Activated naive CD4-positive, alpha-beta T cell treated with anti-CD3 and anti-CD28 coated beads, Interleukin-2, amount 50 U/mL, for 24 hours (primary cell): Measurements from ENCODE around the gene BOC.

ENCODE experiments used
- H3K27ac Mint-ChIP-seq: one replicate; pipeline ENCODE4 v1.8.0; 2021; ENCODE audit warnings: mild to moderate bottlenecking, mixed read lengths
- H3K27me3 Mint-ChIP-seq: one replicate; pipeline ENCODE4 v1.8.0; 2021; ENCODE audit warnings: mixed read lengths
- H3K36me3 Mint-ChIP-seq: one replicate; pipeline ENCODE4 v1.8.0; 2021; ENCODE audit warnings: mixed read lengths
- H3K4me1 Mint-ChIP-seq: one replicate; pipeline ENCODE4 v1.8.0; 2021; ENCODE audit warnings: mixed read lengths
- H3K4me3 Mint-ChIP-seq: one replicate; pipeline ENCODE4 v1.8.0; 2021; ENCODE audit warnings: mild to moderate bottlenecking, mixed read lengths
- H3K9me3 Mint-ChIP-seq: one replicate; pipeline ENCODE4 v1.8.0; 2021; ENCODE audit warnings: mixed read lengths

Gene BOC

GRCh38 chr3:113264283-113265131, 53.1 kb downstream of the BOC start:
- no peaks in the 10 kb centered on the region for H3K4me1 Mint-ChIP-seq
- H3K27ac Mint-ChIP-seq = no peak overlapping the region
- H3K9me3 Mint-ChIP-seq = no peaks in the 10 kb centered on the region
- no peaks in the 10 kb centered on the region for H3K27me3 Mint-ChIP-seq
- H3K4me3 Mint-ChIP-seq = no peak overlapping the region
- no peaks in the 10 kb centered on the region for H3K36me3 Mint-ChIP-seq

GRCh38 chr3:113265231-113265630, 53.9 kb downstream of the BOC start:
- H3K27ac Mint-ChIP-seq = no peak overlapping the region

GRCh38 chr3:113266738-113267137, 55.4 kb downstream of the BOC start:
- H3K27ac Mint-ChIP-seq = no peak overlapping the region
- no peaks in the 10 kb centered on the region for H3K4me1 Mint-ChIP-seq
- H3K4me3 Mint-ChIP-seq = no peak overlapping the region
- no peaks in the 10 kb centered on the region for H3K9me3 Mint-ChIP-seq
- no peaks in the 10 kb centered on the region for H3K27me3 Mint-ChIP-seq
- no peaks in the 10 kb centered on the region for H3K36me3 Mint-ChIP-seq

More at GRCh38 chr3:113265231-113265630, 53.9 kb downstream of the BOC start:
- H3K9me3 Mint-ChIP-seq = no peaks in the 10 kb centered on the region
- no peak overlapping the region for H3K4me3 Mint-ChIP-seq
- H3K27me3 Mint-ChIP-seq = no peaks in the 10 kb centered on the region
- H3K4me1 Mint-ChIP-seq = no peaks in the 10 kb centered on the region
- no peaks in the 10 kb centered on the region for H3K36me3 Mint-ChIP-seq

- Mint-ChIP-seq H3K4me1 (no peaks in the 10 kb centered on the region), H3K27ac (no peak overlapping the region), H3K36me3 (no peaks in the 10 kb centered on the region), H3K4me3 (no peak overlapping the region), H3K27me3 (no peaks in the 10 kb centered on the region), H3K9me3 (no peaks in the 10 kb centered on the region)
Observed at GRCh38 chr3:113268311-113268710, 57.0 kb downstream of the BOC start.

- H3K27ac Mint-ChIP-seq = no peak overlapping the region
- no peak overlapping the region for H3K4me3 Mint-ChIP-seq
- no peaks in the 10 kb centered on the region for H3K4me1 Mint-ChIP-seq
- H3K27me3 Mint-ChIP-seq = no peaks in the 10 kb centered on the region
- no peaks in the 10 kb centered on the region for H3K36me3 Mint-ChIP-seq
- no peaks in the 10 kb centered on the region for H3K9me3 Mint-ChIP-seq
Observed at GRCh38 chr3:113268942-113269341, 57.6 kb downstream of the BOC start.

GRCh38 chr3:113269661-113270060, 58.3 kb downstream of the BOC start:
- no peaks in the 10 kb centered on the region for H3K9me3 Mint-ChIP-seq
- H3K4me1 Mint-ChIP-seq = no peaks in the 10 kb centered on the region
- H3K27me3 Mint-ChIP-seq = no peaks in the 10 kb centered on the region
- H3K27ac Mint-ChIP-seq = no peak overlapping the region
- H3K36me3 Mint-ChIP-seq = no peaks in the 10 kb centered on the region
- no peak overlapping the region for H3K4me3 Mint-ChIP-seq

GRCh38 chr3:113270068-113270467, 58.7 kb downstream of the BOC start:
- Mint-ChIP-seq H3K4me3 (no peak overlapping the region), H3K27me3 (no peaks in the 10 kb centered on the region), H3K9me3 (no peaks in the 10 kb centered on the region), H3K4me1 (no peaks in the 10 kb centered on the region), H3K36me3 (no peaks in the 10 kb centered on the region), H3K27ac (no peak overlapping the region)

- Mint-ChIP-seq H3K36me3 (no peaks in the 10 kb centered on the region), H3K4me1 (no peaks in the 10 kb centered on the region), H3K27me3 (no peaks in the 10 kb centered on the region), H3K9me3 (no peaks in the 10 kb centered on the region), H3K4me3 (no peak overlapping the region), H3K27ac (no peak overlapping the region)
Observed at GRCh38 chr3:113270786-113271185, 59.4 kb downstream of the BOC start.

- Mint-ChIP-seq H3K36me3 (no peaks in the 10 kb centered on the region), H3K9me3 (no peaks in the 10 kb centered on the region), H3K4me1 (peaks cover 3% of the 10 kb centered on the region), H3K27me3 (no peaks in the 10 kb centered on the region), H3K4me3 (no peak overlapping the region), H3K27ac (no peak overlapping the region)
Observed at GRCh38 chr3:113271189-113271588, 59.8 kb downstream of the BOC start.

GRCh38 chr3:113271594-113272384, 60.4 kb downstream of the BOC start:
- Mint-ChIP-seq H3K36me3 (no peaks in the 10 kb centered on the region), H3K27ac (no peak overlapping the region), H3K27me3 (no peaks in the 10 kb centered on the region), H3K9me3 (no peaks in the 10 kb centered on the region), H3K4me3 (no peak overlapping the region), H3K4me1 (peaks cover 5% of the 10 kb centered on the region)

GRCh38 chr3:113272385-113272779, 61.0 kb downstream of the BOC start:
- H3K27ac Mint-ChIP-seq = no peak overlapping the region

GRCh38 chr3:113273011-113273410, 61.7 kb downstream of the BOC start:
- no peaks in the 10 kb centered on the region for H3K9me3 Mint-ChIP-seq
- no peak overlapping the region for H3K27ac Mint-ChIP-seq
- H3K27me3 Mint-ChIP-seq = no peaks in the 10 kb centered on the region
- H3K4me3 Mint-ChIP-seq = no peak overlapping the region
- no peaks in the 10 kb centered on the region for H3K36me3 Mint-ChIP-seq
- peaks cover 5% of the 10 kb centered on the region for H3K4me1 Mint-ChIP-seq

More at GRCh38 chr3:113272385-113272779, 61.0 kb downstream of the BOC start:
- Mint-ChIP-seq H3K4me1 (peaks cover 5% of the 10 kb centered on the region), H3K27me3 (no peaks in the 10 kb centered on the region), H3K4me3 (no peak overlapping the region), H3K36me3 (no peaks in the 10 kb centered on the region), H3K9me3 (no peaks in the 10 kb centered on the region)

GRCh38 chr3:113273604-113274378, 62.4 kb downstream of the BOC start:
- H3K36me3 Mint-ChIP-seq = no peaks in the 10 kb centered on the region
- no peaks in the 10 kb centered on the region for H3K9me3 Mint-ChIP-seq
- no peaks in the 10 kb centered on the region for H3K27me3 Mint-ChIP-seq
- H3K4me1 Mint-ChIP-seq = peaks cover 5% of the 10 kb centered on the region
- H3K4me3 Mint-ChIP-seq = no peak overlapping the region
- no peak overlapping the region for H3K27ac Mint-ChIP-seq

GRCh38 chr3:113274425-113275257, 63.3 kb downstream of the BOC start:
- H3K27ac Mint-ChIP-seq = no peak overlapping the region
- no peaks in the 10 kb centered on the region for H3K9me3 Mint-ChIP-seq
- no peak overlapping the region for H3K4me3 Mint-ChIP-seq
- H3K27me3 Mint-ChIP-seq = peaks cover 1% of the 10 kb centered on the region
- H3K4me1 Mint-ChIP-seq = peaks cover 5% of the 10 kb centered on the region
- H3K36me3 Mint-ChIP-seq = no peaks in the 10 kb centered on the region

GRCh38 chr3:113275258-113275556, 63.9 kb downstream of the BOC start:
- no peaks in the 10 kb centered on the region for H3K36me3 Mint-ChIP-seq
- H3K4me3 Mint-ChIP-seq = no peak overlapping the region
- no peak overlapping the region for H3K27ac Mint-ChIP-seq
- H3K9me3 Mint-ChIP-seq = no peaks in the 10 kb centered on the region
- peaks cover 5% of the 10 kb centered on the region for H3K4me1 Mint-ChIP-seq
- H3K27me3 Mint-ChIP-seq = peaks cover 1% of the 10 kb centered on the region
